Ishikawa (cell line): ENCODE data around the gene PPIL3.

Experiments used
- CREB1 ChIP-seq: IDR thresholded peaks from 2 replicates; pipeline ENCODE4 v1.6.1; 2012; ENCODE audit warnings: low read depth
- EP300 ChIP-seq: IDR thresholded peaks from 2 replicates; pipeline ENCODE4 v1.6.1; 2012; ENCODE audit warnings: borderline replicate concordance
- FOXM1 ChIP-seq: IDR thresholded peaks from 2 replicates; pipeline ENCODE4 v1.6.1; 2012; ENCODE audit warnings: low read depth, borderline replicate concordance
- MAX ChIP-seq: IDR thresholded peaks from 2 replicates; pipeline ENCODE4 v1.6.1; 2012
- RAD21 ChIP-seq: IDR thresholded peaks from 2 replicates; pipeline ENCODE4 v1.6.1; 2012; ENCODE audit warnings: low read depth
- REST ChIP-seq: IDR thresholded peaks from 2 replicates; pipeline ENCODE4 v1.6.1; 2012; ENCODE audit warnings: low read depth, mild to moderate bottlenecking
- TAF1 ChIP-seq: IDR thresholded peaks from 2 replicates; pipeline ENCODE4 v1.6.1; 2012; ENCODE audit warnings: low read depth, mild to moderate bottlenecking
- TCF12 ChIP-seq: IDR thresholded peaks from 2 replicates; pipeline ENCODE4 v1.6.1; 2012; ENCODE audit warnings: low read depth
- TEAD4 ChIP-seq: IDR thresholded peaks from 2 replicates; pipeline ENCODE4 v1.6.1; 2012
- USF1 ChIP-seq: IDR thresholded peaks from 2 replicates; pipeline ENCODE4 v1.6.1; 2012
- YY1 ChIP-seq: IDR thresholded peaks from 2 replicates; pipeline ENCODE4 v1.6.1; 2012; ENCODE audit warnings: low read depth

- TF ChIP-seq MAX (no peak), YY1 (no peak), FOXM1 (no peak), REST (no peak), RAD21 (no peak), TAF1 (no peak), TEAD4 (no peak), CREB1 (no peak), TCF12 (no peak), EP300 (no peak), USF1 (no peak)
These were observed 38.2 kb downstream of the PPIL3 start for GRCh38 chr2:200850512-200851256.
